GM12864 (cell line): ENCODE measurements around the gene LZTS3.

Source experiments
- DNase-seq: peaks from one replicate; pipeline ENCODE4 v3.0.0-alpha.2; 2011; ENCODE audit warnings: low read depth
- H3K4me3 ChIP-seq: 2 replicates; pipeline ENCODE4 v1.5.1; 2011; ENCODE audit warnings: mild to moderate bottlenecking, low read depth, low read length, control low read depth
- CTCF ChIP-seq: IDR thresholded peaks from 2 replicates; pipeline ENCODE4 v1.5.1; 2011; ENCODE audit warnings: low read depth, mild to moderate bottlenecking, moderate library complexity, low read length, control low read depth, inconsistent platforms; ENCODE audit errors: missing control alignments

The LZTS3 gene

GRCh38 chr20:3199206-3199605, 25.9 kb upstream of the LZTS3 start:
- no peak overlapping the region for H3K4me3 ChIP-seq
- no peak for TF ChIP-seq CTCF
- no peak for DNase-seq

- no peak for TF ChIP-seq CTCF
- no peak overlapping the region for H3K4me3 ChIP-seq
- DNase-seq = no peak
Measured at GRCh38 chr20:3195590-3196237, 22.4 kb upstream of the LZTS3 start.

- no peak overlapping the region for H3K4me3 ChIP-seq
- TF ChIP-seq CTCF = no peak
- no peak for DNase-seq
Measured at GRCh38 chr20:3194617-3195280, 21.4 kb upstream of the LZTS3 start.

GRCh38 chr20:3193806-3194616, 20.7 kb upstream of the LZTS3 start:
- no peak for DNase-seq
- TF ChIP-seq CTCF = no peak

GRCh38 chr20:3192226-3193015, 19.1 kb upstream of the LZTS3 start:
- DNase-seq = no peak
- no peak overlapping the region for H3K4me3 ChIP-seq
- no peak for TF ChIP-seq CTCF

More at GRCh38 chr20:3193806-3194616, 20.7 kb upstream of the LZTS3 start:
- no peak overlapping the region for H3K4me3 ChIP-seq

- no peak overlapping the region for H3K4me3 ChIP-seq
- no peak for DNase-seq
- no peak for TF ChIP-seq CTCF
Measured at GRCh38 chr20:3190681-3191111, 17.3 kb upstream of the LZTS3 start.
